Measurements from ENCODE around the gene CRAMP1. TPM values are rescaled to one million over a fixed set of nuclear protein-coding genes. Genes with fewer than 3 reads are reported as not detected.
"Not testable (repeated sequence)": the region's sequence is repeated elsewhere in the genome, so short reads cannot be mapped to it uniquely, and the experiment has no call there.

CRAMP1 gene
- total and polyA plus RNA-seq, 2 donors (not counting 3 experiments of a cell fraction or from before 2014, with no cell fraction given) = 21.5 to 30.8 TPM

DNA sequence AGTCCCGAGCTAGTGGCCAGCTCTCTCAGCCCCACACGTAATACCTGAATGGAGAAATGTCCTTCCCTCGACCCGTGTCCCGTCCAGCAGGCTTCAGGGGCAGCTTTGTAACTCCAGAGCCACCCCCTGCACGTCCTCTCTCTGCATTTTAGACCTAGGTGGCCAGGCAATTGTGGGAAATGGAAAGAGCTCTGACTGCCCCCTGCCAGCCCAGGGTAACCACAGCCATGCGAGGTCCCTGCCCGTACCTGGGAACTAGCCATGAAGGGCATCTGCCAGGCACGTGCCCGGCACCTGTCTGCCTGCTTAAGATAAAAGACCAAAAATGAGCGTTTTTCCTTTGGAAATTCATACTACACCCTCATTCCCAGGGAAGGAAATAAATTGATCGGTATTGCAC is 103.1 kb downstream of the CRAMP1 start:
- DNase-seq (ENCODE audit: low read depth, low spot score) (no peak), FAIRE-seq (no peak)
- ChIA-PET POLR2A (no interaction called here), CTCF (interaction anchor here (0.5 to 1.0 kb wide), 2 partner anchors 8 to 10 kb away, joined by 3 to 10 read pairs; partner anchors contain the start of gene MAPK8IP3)
- H3K4me3 ChIP-seq (replicated peaks in 1 of 3; ENCODE audit: insufficient read depth in 1 of 3, low read depth in 1 of 3, low read length in 3 of 3) = no peak overlapping the region
- H3K9me3 ChIP-seq (replicated peaks; ENCODE audit: control insufficient read depth, insufficient read depth, low read length) = no peaks in the 10 kb centered on the region
- no peak overlapping the region for H3K4me2 ChIP-seq (ENCODE audit: insufficient read depth, low read length)
- no peaks in the 10 kb centered on the region for H4K20me1 ChIP-seq (replicated peaks; ENCODE audit: control insufficient read depth, extremely low read depth, insufficient read depth, low read length)
- BruUV-seq (replicated peaks) = no TSS peak
- no peak overlapping the region for H3K27ac ChIP-seq (ENCODE audit: insufficient read depth, low read depth, low read length)
- H3K79me2 ChIP-seq (ENCODE audit: control insufficient read depth, insufficient read depth, low read length) = peaks cover 61% of the 10 kb centered on the region
- H3K36me3 ChIP-seq (ENCODE audit: control insufficient read depth in 2 of 2, extremely low read depth in 1 of 2, insufficient read depth in 2 of 2, low read length in 2 of 2) = no peaks in the 10 kb centered on the region
- H3K4me1 ChIP-seq (ENCODE audit: control insufficient read depth, extremely low read depth, insufficient read depth, low read length) = no peaks in the 10 kb centered on the region
- TF ChIP-seq GATA2 (IDR thresholded peaks at IDR 0.05; ENCODE audit: insufficient read depth, insufficient read length, low read depth, low read length) (no peak), JUN (IDR thresholded peaks at IDR 0.05; ENCODE audit: borderline replicate concordance, insufficient read depth, insufficient read length, low read depth) (no peak), CTCF (IDR thresholded peaks at IDR 0.05; ENCODE audit: extremely low read depth in 1 of 2, insufficient read depth in 1 of 2, low read depth in 1 of 2, low read length in 2 of 2) (no peak), MYC (IDR thresholded peaks at IDR 0.05; ENCODE audit: low read depth, low read length) (no peak), POLR2A (IDR thresholded peaks at IDR 0.05; ENCODE audit: low read depth, low read length) (no peak), FOS (IDR thresholded peaks at IDR 0.05; ENCODE audit: borderline replicate concordance, insufficient read depth, low read length) (no peak), POLR2AphosphoS5 (IDR thresholded peaks at IDR 0.05; ENCODE audit: insufficient read depth, low read depth, low read length) (no peak), EZH2 (IDR thresholded peaks at IDR 0.05; ENCODE audit: borderline replicate concordance, low read depth, low read length, severe bottlenecking) (no peak)
- TF ChIP-seq, protein P1, sequence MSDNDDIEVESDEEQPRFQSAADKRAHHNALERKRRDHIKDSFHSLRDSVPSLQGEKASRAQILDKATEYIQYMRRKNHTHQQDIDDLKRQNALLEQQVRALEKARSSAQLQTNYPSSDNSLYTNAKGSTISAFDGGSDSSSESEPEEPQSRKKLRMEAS (IDR thresholded peaks at IDR 0.05; ENCODE audit: insufficient read depth, insufficient read length) = no peak
- H3K9me1 ChIP-seq (replicated peaks; ENCODE audit: control insufficient read depth, extremely low read depth, insufficient read depth, low read length) = no peaks in the 10 kb centered on the region
- dilution Hi-C loops (cut with MboI; ENCODE audit: extremely low pct_ligation_motif_present, low sequenced_read_pairs) = no loop called here
- no peak overlapping the region for H2AFZ ChIP-seq (ENCODE audit: low read depth, low read length)
- no peak overlapping the region for H3K9ac ChIP-seq (replicated peaks; ENCODE audit: extremely low read depth, insufficient read depth, low read length)
- H3K27me3 ChIP-seq (ENCODE audit: control insufficient read depth in 2 of 2, insufficient read depth in 2 of 2, low read length in 2 of 2) = no peaks in the 10 kb centered on the region
- intact Hi-C loops (cut with micrococcal nuclease) = no loop called here

DNA sequence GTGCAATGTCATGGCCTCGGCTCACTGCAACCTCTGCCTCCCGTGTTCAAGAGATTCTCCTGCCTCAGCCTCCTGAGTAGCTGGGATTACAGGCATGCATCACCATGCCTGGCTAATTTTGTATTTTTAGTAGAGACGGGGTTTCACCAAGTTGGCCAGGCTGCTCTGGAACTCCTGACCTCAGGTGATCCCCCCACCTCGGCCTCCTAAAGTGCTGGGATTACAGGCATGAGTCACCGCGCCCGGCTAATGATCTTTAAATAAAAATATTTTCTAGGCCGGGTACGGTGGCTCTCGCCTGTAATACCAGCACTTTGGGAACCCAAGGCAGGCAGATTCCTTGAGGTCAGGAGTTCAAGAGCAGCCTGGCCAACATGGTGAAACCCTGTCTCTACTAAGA is 106.1 kb downstream of the CRAMP1 start:
- H3K9ac ChIP-seq (replicated peaks; ENCODE audit: extremely low read depth, insufficient read depth, low read length); dilution Hi-C loops (cut with MboI; ENCODE audit: extremely low pct_ligation_motif_present, low sequenced_read_pairs); H2AFZ ChIP-seq (ENCODE audit: low read depth, low read length); DNase-seq (ENCODE audit: low read depth, low spot score); H3K36me3 ChIP-seq (ENCODE audit: control insufficient read depth in 2 of 2, extremely low read depth in 1 of 2, insufficient read depth in 2 of 2, low read length in 2 of 2); H3K4me2 ChIP-seq (ENCODE audit: insufficient read depth, low read length); POLR2A ChIA-PET; H3K9me1 ChIP-seq (replicated peaks; ENCODE audit: control insufficient read depth, extremely low read depth, insufficient read depth, low read length); BruUV-seq (replicated peaks); H3K27me3 ChIP-seq (ENCODE audit: control insufficient read depth in 2 of 2, insufficient read depth in 2 of 2, low read length in 2 of 2); H3K4me1 ChIP-seq (ENCODE audit: control insufficient read depth, extremely low read depth, insufficient read depth, low read length); FAIRE-seq; intact Hi-C loops (cut with micrococcal nuclease); H3K27ac ChIP-seq (ENCODE audit: insufficient read depth, low read depth, low read length); H4K20me1 ChIP-seq (replicated peaks; ENCODE audit: control insufficient read depth, extremely low read depth, insufficient read depth, low read length); H3K9me3 ChIP-seq (replicated peaks; ENCODE audit: control insufficient read depth, insufficient read depth, low read length); H3K4me3 ChIP-seq (replicated peaks in 1 of 3; ENCODE audit: insufficient read depth in 1 of 3, low read depth in 1 of 3, low read length in 3 of 3): not testable (repeated sequence)
- CTCF ChIA-PET = interaction anchor here (1.3 kb wide), 1 partner anchor 12 kb away, joined by 5 read pairs; the partner anchor contains the start of gene MAPK8IP3
- peaks cover 41% of the 10 kb centered on the region for H3K79me2 ChIP-seq (ENCODE audit: control insufficient read depth, insufficient read depth, low read length)
